Fibroblast of mammary gland (primary cell): ENCODE measurements around the gene PRKCH.

Experiments
- DNase-seq: peaks from one replicate; pipeline ENCODE4 v3.0.0-alpha.2; 2010; ENCODE audit warnings: low read depth
- H3K4me3 ChIP-seq: 2 replicates; pipeline ENCODE4 v1.5.1; 2011; ENCODE audit warnings: low read depth, mild to moderate bottlenecking, low read length, moderate library complexity; ENCODE audit not compliant: control insufficient read depth
- TF ChIP-seq, protein P1 (sequence below): conservative IDR thresholded peaks from 2 replicates; pipeline ENCODE4 v1.5.1; 2011; ENCODE audit warnings: low read depth, low read length, inconsistent platforms; ENCODE audit not compliant: control insufficient read depth, insufficient read depth

PRKCH gene

DNA sequence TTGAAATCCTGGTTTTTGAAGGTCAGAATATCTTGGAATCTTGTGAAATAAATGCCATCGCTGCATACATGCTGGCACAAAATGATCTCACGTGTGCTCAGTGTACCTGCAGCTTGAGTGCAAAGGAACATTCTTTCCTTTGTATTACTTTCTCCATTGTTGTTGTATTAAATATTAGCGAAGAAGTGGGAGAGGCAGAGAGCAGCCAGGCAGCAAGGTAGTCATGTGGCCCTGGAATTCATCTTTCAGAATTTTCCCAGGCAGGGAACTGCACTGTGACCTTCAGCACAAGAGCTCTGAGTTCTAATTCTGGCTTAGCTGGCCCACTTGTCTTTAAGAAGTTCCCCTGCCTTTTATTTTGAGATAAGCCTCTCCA, 145.5 kb downstream of the PRKCH start:
- no peak overlapping the region for H3K4me3 ChIP-seq
- TF ChIP-seq, protein P1, sequence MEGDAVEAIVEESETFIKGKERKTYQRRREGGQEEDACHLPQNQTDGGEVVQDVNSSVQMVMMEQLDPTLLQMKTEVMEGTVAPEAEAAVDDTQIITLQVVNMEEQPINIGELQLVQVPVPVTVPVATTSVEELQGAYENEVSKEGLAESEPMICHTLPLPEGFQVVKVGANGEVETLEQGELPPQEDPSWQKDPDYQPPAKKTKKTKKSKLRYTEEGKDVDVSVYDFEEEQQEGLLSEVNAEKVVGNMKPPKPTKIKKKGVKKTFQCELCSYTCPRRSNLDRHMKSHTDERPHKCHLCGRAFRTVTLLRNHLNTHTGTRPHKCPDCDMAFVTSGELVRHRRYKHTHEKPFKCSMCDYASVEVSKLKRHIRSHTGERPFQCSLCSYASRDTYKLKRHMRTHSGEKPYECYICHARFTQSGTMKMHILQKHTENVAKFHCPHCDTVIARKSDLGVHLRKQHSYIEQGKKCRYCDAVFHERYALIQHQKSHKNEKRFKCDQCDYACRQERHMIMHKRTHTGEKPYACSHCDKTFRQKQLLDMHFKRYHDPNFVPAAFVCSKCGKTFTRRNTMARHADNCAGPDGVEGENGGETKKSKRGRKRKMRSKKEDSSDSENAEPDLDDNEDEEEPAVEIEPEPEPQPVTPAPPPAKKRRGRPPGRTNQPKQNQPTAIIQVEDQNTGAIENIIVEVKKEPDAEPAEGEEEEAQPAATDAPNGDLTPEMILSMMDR: no peak
- no peak for DNase-seq

DNA sequence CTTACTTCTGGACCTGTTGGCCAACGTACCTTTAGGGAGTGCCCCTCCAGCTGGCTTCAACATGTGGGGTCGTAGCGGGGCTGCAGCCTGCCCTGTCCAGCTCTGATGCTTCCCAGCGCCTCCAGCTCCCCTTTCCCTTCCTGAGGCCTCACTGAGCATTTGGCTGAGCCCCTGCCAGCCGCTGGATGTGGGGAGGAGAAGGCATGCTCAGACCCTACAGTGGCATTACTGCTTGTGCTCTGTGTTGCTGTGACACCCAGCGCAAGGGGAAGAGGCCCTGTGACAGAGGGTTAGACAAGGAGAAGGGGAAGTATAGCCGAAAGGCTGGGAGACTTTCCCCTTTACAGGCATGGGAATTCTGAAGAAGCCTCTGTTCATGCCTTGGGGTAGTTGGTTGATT, 145.9 kb downstream of the PRKCH start:
- no peak overlapping the region for H3K4me3 ChIP-seq
- DNase-seq: no peak
- TF ChIP-seq, protein P1: no peak

DNA sequence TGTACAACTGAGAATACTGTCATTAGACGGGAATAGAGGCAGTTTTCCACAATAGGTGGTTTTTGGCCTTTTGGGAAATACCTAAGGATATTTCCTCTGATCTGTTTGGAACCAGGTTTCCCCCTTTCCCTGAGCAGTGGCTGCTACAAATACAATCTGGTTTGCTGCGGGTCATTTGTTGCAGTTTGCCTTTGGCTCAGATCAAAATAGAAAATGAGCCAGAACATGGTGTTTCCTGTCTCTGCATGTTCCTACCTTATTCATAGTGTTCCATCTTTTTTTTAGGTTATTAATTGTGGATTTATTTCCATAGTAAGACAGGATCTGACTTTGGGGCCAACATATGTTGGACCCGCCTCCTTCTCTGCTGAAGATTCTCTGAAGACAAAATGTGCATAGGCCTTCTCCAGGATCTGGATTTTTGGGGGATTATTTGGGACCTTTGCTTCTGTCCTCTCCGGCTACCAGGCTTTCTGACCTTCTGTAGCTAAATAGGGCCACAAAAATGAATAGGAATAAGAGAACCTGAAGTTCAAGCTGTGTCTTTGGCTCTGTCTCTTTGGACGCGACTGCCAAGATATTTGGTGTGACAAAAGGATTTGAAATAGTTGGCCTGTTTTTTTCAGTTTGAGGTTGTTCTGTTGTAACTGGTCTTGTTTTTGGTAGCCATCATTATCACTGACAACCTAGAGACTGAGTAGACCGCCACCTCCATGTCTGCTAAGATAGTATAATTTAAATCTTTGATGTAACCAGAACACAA, 146.9 kb downstream of the PRKCH start:
- DNase-seq: no peak
- TF ChIP-seq, protein P1: no peak
- H3K4me3 ChIP-seq: no peak overlapping the region

DNA sequence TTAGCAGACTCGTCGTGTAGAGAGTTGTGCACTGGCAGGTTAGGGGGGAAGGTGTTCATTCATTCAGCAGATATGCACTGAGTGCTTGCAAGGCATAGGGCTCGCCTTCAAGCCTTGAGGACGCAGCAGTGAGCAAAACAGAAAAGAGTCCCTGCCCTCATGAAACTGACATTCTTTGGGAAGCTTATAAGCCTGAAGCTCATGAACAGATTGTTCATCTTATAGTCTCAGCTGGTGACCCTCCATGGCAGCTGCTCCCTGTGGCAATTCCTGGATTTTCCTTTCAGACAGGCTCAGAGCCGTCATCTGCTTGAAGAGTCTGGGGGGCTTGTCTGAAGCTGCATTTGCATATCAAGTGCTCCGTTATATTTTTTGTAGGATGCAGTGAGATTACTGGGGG, 148.4 kb downstream of the PRKCH start:
- TF ChIP-seq, protein P1: no peak
- no peak overlapping the region for H3K4me3 ChIP-seq
- DNase-seq: no peak

DNA sequence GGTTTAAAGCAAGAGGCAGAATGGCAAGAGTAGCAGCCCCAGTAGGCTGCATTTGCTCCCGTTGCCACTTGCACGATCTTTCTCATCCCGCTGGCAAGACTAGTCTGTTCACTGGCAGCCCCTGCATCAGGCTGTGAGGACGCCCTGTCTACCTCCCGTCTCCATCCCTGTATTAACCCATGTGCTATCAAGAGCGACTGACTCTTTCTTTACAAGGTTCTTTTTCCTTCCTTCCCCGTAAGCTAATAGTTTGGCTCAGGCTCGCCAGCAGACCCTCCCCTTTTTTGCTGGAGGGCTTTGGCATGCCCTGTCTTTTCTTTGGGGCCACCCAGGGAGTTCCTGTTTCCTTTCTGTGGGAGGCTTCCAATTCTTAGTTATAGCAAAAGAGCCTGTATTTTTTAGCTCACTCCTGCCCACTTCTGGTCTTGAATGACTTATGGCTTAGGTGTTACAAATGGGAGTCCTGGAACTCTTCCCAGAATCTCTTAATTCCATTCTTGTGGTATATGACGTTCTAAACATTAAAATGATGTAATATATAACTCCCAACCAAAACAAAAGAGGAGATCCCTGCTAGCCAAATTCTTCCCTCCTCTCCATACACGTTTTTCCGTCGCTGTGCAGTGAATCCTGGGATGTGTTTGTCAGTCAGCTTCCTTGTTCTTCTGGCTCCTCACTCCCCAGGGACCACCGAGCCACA, 149.0 kb downstream of the PRKCH start:
- peak; percentile 99 for DNase-seq
- TF ChIP-seq, protein P1: peak; percentile 37
- H3K4me3 ChIP-seq: no peak overlapping the region

DNA sequence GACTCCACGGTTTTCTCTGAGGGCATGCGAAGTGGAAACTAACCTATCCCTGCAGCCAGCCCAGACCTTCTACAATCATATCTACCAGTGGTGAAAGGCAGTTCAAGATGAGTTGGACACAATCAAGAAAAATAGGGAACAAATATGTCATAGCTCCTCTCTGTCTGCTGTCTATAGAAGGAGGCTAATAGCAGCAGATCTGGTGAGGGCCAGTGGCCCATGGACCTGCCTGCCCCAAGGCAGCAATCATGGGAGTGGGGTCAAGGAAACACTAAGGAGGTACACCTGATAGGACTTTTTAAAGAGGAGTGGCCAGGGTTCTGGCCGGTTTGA, 149.5 kb downstream of the PRKCH start:
- no peak for DNase-seq
- TF ChIP-seq, protein P1: no peak
- H3K4me3 ChIP-seq: no peak overlapping the region
